ENCODE results near the gene HEBP2. TPM values are rescaled to one million over a fixed set of nuclear protein-coding genes. Genes with fewer than 3 reads are reported as not detected.
"Not testable (repeated sequence)": the region's sequence is repeated elsewhere in the genome, so short reads cannot be mapped to it uniquely, and the experiment has no call there.

HEBP2 gene, protein sequence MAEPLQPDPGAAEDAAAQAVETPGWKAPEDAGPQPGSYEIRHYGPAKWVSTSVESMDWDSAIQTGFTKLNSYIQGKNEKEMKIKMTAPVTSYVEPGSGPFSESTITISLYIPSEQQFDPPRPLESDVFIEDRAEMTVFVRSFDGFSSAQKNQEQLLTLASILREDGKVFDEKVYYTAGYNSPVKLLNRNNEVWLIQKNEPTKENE
- total RNA-seq: 35.8 and 46.3 TPM in 2 replicates

DNA sequence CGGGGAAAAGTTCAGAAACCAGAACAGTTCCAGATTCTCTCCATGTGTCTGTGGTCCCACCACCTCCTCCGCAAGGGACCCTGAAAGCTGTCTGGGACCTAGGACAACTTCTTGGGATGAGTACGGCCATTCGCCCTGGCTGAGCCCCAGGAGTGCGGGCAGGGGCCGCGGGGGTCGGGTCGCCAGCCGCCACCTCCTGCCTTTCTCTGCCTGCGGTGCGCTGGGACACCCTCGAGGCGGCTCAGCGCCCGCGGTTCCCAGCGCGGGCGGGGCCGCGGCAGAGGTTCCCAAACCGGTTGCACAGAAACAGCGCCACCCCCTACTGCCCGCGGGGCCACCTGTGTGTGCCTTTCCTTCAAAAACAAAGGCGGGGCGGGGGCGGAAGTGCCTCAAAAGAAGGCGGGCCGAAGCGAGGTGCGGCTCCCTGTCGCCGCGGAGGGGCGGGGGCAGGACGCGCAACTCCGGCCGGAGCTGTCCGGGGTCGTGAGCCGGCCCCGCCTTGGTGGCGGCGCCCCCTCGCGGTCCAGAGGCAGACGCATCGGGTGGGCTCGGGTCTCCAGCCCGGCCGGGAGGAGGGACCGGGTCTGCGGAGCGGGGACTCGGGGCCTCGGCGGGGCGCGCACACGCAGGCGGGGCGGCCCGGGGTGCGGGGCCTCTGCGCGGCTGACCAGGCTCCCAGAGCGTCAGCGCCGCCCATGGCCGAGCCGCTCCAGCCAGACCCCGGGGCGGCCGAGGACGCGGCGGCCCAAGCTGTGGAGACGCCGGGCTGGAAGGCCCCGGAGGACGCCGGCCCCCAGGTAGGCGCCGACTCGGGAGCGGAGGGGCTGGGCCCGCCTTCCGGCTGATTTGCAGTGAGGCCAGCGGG is at the start of gene HEBP2:
Gene HEBP2, plus strand, starts transcription at position 423 of the 865 bp plus-strand sequence. Its CDS starts 273 bp downstream, at position 696.
- DNase-seq: peak; percentile 91

DNA sequence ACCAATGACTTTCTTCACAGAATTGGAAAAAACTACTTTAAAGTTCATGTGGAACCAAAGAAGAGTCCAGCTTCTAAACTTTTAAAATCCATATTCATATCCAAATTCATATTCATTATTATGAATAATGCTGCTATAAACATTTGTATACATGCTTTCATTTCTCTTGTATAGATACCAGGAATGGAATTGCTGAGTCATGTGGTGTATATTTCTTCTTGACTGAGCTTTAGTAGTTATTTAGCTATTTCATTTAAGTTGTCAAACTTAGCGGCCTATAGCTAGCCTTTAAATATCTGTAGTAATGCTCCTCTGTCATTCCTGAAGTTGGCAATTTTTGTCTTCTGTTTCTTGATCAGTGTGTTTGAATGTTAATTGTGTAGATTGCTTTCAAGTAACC is 46.1 kb upstream of the HEBP2 start:
- no peak for DNase-seq

DNA sequence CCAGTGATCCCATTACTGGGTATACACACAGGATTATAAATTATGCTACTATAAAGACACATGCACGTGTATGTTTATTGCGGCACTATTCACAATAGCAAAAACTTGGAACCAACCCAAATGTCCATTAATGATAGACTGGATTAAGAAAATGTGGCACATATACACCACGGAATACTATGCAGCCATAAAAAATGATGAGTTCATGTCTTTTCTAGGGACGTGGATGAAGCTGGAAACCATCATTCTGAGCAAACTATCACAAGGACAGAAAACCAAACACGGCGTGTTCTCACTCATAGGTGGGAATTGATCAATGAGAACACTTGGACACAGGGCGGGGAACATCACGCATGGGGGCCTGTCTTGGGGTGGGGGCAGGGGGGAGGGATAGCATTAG is 35.3 kb upstream of the HEBP2 start:
- not testable (repeated sequence) for DNase-seq

DNA sequence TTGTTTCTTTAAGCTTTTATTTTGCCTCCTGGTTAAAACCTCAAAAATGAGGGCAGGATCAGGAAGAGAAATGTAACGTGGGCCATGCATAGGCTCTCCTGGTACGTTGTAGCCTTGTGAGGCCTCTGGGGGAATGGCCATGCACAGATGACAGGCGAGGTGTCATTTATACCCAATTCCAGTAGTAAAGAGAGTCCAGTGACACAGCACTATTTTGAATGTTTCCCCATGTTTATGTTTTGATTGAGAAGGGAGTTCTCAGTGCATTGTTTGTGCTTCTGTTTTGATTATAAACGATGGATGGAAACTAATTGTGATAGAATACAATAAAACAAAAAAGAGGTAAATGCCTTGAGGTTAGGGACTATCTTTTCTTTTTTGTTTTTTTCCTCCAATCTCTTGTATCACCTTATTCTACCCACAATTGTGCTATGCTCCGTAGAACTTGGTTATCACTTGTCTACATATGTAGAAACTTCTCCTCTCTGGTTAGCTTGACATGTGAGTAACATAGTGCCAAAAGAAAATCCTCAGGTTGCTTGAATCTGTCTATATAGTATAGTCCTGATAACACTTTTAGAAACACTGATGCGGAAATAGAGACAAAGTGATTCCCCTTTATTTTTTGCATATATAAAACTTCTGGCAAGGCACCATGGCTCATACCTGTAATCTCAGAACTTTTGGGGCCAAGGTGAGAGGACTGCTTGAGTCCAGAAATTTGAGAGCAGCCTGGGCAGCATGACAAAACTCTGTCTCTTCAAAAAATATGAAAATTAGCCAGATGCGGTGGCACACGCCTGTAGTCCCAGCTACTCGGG is 33.2 kb upstream of the HEBP2 start:
- no peak for DNase-seq

DNA sequence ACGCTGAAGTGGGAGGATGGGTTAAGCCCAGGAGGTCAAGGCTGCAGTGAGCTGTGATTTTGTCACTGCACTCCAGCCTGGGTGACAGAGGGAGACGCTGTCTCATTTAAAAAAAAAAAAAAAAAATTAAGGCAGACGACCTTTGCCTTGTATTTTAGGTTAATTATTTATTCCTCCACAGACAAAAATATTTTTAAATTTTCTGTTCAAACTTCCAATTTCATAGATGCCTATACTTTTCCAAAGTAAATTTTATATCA is 32.6 kb upstream of the HEBP2 start:
- DNase-seq: no peak

DNA sequence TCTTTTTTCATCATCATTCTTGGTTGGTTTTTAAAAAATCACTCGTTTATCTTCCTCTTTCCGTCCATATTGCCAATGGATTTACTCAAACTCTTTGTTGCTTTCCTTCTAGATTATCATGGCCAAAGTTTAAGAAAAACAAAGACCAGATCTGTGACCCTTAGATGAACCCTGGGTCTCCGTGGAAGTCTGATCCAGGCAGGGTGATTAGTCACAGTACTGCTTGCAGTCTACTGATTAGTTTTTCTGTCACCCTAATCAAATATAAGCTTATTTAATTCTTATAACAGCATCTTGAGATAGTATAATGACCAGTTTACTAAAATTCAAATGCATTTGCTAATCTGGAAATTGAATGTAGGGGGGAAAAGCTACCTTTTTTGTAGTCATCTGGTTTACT is 32.3 kb upstream of the HEBP2 start:
- peak; percentile 75 for DNase-seq

DNA sequence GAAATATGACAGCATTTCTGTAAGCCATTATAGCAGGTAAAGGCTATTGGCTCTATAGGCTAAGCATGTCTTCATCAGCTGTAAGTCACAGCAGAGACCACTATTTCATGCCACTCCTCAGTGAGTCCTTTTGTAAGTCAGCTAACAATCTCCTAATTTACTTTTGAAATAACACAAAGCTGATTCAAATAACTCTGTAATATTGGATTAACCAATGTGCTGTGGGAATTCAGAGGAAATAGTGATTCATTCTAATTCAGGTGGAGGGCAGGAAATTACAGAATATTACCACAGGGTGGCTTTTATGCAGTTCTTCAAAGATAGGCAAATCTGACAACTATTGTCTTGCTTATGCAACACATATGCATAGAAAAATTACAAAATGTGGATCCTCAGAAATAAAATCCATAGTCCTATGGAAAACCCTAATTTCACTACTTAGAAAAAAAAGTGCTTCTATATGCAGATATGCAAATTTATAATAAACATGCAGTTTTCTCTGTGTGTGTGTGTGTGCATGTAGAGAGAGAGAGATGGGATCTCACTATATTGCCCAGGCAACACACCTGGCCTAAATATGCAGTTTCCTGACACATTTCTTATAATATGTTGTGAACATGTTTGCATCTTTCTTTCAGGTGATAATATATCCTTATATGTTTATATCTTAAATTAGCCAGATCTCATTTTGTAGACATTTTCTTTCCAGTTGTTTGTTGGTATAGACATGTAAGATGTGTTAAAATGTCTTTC is 31.1 kb upstream of the HEBP2 start:
- DNase-seq: peak; percentile 78

DNA sequence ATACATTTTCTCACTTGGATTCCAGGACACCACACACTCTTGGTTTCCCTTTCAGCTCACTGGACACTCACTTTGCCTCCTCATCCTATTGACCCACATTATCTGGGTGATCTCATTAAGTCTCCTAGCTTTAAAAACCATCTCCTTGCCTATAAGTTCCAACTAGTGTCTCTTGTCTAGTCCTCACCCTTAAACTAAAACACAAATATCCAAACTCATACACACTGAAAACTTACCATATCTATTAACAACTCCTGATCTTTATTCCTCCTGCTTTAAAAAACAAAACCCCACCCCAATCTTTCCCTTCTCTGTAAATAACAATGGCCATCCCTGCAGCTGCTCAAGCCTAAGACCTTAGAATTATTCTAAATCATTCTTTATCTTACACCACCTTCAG is 29.8 kb upstream of the HEBP2 start:
- DNase-seq: no peak

DNA sequence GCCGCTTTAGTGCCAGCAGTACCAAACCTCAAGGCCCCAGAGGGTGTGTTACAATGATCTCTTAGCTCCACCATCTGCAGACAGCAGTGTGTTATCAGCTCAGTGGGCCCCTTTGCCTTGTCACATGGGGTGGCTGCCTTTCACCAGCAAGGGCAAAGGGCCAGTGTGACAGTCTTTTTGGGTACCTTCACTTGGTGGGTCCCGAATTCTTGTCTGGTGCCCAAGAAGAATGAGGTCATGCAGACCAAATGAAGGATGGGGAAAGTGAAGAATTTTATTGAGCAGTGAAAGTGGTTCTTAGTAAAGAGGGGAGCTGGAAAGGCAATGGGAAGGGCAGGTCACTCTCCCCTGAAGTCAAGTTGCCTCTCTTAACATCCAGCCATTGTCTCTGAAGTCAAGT is 29.2 kb upstream of the HEBP2 start:
- no peak for DNase-seq

DNA sequence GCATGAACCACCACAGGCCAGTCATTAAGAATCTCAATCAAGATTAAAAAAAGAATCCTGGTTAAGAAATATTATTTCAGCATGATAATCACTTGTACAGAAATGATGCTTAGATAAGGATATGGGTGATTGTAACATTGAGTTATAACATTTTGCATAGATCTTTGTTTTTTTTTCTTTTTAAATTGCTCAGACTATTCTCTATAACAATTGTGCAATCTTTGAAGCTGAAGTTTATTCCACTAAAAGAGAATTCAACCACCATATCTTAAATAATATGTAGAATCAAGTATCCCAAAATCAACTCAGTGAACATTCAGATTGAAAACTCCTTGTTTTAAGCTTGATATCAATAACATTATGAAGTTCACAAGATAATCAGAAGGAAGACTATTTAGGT is 27.0 kb upstream of the HEBP2 start:
- no peak for DNase-seq

DNA sequence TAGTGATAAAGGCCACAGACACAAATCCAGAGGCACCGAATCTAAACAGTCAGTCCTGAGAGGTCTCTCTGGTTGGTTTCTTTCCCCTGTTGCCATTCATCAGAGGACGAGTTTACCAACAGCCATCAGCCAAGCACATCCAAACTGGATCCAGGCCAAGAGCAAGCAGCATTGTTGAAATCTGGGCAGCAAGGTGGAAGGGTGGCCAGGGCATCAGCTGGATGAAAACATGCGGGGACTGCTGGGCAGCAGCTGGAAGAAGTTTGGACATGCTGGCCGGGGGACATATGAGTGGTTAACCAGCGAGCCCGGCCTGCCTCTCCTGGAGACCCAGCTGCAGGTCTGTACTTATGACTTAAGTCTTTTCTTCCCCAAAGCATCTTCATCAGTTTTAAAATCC is 26.2 kb upstream of the HEBP2 start, which contains the start of gene SMIM28:
Gene SMIM28, plus strand, starts transcription at position 62 of the 400 bp plus-strand sequence. Its CDS starts 168 bp downstream, at position 230.
- DNase-seq: no peak

DNA sequence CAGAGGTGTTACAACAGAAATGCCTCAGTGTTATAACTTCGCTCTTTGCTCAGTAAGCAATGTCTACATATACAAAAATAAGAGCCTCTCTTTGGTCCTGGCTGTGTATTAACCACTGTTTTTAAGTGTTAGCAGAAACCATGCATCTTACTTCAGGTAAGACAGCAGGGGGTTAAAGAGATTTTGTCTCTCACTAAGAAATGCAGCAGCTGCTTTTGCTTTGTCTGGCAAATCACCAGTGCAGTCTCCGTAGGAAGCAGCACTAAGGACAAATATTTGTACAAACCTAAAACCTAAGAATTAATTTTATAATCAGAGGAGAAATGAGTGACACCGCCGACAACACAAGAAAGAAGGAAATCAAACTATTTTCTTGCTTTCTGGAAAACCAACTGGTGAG is 25.6 kb upstream of the HEBP2 start:
- no peak for DNase-seq

DNA sequence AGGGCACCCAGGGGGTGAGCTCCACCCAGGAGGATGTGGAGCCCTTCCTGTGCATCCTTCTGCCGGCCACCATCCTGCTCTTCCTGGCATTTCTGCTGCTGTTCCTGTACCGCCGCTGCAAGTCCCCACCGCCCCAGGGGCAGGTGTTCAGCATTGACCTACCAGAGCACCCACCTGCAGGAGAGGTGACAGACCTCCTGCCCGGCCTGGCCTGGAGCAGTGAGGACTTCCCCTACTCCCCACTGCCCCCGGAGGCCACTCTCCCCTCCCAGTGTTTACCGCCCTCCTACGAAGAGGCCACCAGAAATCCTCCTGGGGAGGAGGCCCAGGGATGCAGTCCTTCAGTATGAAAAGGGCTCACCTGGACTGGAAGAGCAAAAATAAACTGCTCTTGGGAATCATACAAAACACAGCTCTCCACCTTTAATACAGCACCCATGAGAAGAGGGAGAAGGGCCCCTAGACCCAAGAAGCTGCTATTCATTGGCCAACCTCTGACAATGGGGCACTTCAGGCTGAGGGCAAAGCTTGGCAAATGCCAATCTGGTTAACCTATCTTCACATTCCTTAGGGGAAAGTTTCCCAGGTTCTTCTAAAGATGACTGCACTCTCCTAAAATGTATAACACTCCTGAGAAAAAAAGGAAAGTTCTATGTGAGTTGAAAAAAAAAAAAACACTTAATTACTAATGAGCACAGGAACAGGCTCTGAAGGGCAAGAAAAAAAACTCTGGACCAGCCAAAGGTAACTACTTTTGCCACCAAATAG is 21.3 kb upstream of the HEBP2 start:
- no peak for DNase-seq

DNA sequence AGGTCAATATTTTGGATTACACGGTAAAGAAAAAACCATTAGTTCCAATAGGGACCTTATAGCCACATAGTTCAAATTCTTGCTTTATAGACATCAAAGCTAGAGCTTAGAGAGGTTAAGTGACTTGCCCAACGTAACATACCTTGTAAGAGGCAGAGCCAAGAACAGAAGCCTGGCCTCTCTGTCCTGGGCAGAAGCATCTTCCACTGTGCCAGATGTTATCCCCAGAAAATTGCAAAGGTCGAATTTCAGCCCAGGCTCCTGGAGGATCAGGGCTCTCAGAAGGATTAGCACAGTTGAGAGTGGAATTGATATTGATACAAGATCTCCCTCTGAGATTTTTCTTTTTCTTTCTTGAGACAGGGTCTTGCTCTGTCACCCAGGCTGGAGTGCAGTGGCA is 20.2 kb upstream of the HEBP2 start:
- no peak for DNase-seq

DNA sequence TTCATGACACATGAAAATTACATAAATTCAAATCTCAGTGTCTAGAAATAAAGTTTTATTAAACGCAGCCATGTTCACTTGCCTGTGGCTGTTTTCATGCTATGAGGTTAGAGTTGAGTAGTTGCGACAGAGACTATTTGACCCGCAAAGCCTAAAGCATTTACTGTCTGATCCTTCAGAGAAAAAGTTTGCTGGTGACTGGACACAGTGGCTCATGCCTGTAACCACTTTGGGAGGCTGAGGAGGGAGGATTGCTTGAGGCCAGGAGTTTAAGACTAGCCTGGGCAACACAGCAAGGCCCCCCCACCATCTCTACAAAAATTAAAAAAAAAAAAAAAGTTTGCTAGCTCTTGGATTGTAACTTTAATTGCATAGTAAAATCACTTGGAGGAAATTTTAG is 17.1 kb upstream of the HEBP2 start:
- DNase-seq: no peak

DNA sequence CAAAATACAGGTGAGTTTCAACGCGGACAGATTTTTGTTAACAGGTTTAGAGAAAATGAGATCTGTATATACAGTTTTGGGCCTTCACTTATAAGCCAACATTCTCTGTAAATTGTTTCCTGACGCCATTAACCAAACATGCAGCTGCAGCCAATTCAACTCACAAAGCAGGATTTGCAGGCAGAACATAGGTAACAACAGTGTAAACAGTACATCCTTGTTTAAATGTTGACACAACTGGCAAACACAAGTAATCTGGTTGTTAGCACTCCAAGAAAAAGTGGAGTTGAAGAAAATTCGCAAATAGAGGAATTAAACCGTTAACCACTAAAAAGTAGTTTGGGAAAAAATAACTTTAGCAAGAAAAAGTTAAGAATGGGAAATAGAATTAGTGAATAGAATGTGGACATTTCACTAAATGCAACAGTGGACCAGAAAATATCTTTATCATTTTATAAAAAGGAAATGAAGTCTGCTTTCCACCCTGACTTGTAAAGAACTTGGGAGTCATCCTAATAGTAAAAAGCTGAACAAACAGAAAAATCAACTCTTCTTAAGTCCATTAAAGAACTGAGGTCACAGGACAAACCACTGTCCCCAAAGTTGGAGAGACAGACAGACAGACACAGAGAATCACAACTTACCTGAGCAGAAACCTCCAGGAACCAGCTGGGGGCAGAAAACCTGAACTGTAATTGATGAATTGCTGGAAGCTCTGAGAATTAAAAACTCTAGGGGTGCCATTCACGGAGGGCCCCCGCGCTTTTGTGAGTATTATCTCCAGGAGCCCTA is 16.2 kb upstream of the HEBP2 start:
- DNase-seq: no peak

DNA sequence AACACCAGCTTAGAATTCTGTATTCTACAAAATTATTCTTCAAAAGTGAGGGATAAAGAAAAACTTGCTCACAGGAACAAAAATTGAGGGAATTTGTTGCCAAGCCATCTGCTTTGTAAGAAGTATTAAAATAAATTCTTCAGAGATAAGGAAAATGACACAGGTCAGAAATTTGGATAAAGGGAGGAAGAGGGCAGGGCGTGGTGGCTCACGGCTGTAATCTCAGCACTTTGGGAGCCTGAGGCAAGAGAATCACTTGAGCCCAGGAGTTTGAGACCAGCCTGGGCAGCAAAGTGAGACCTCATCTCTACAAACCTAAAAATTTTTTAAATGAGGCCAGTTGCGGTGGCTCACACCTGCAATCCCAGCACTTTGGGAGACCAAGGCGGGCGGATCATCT is 14.5 kb upstream of the HEBP2 start:
- DNase-seq: no peak

DNA sequence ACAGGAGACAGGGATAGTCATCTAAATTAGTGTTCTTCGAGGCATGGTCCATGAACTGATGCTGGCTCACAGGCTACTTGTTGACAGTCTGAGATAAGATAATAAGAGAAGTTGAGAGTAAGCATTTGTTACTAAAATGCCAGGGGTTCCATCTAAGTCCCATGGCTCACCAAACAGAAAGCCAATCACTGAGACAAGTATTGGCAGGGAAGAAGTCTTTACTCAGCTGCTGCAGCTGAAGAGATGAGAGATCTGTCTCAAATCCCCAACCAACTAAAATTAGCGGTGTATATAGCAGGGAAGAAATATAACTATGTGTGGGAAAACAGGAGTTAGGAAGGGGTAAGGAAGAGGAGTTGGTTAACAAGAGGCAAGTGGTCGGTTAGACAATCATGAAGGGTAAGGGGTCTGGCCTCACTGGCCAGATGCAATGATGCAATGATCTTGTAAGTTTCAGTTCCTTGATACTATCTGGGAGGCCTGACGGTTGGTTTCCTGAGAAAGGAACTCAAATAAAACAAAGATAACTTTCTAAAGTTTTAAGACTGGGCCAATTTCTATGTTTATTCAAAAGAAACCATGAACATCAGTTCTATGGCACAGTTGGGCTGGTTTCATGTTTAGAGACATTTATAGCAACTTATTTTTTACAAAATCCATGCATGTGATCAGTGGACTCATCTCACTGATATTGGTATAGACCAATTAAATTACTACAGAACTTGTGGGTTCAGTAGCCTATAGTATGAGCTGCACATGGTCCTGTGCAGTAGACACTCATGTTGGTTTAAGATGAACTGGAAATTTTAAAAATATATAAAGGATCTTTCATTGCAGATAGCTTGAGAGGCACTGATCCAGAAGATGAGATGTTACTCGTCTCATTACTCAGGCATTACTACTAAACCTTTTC is 9.9 kb upstream of the HEBP2 start:
- no peak for DNase-seq

DNA sequence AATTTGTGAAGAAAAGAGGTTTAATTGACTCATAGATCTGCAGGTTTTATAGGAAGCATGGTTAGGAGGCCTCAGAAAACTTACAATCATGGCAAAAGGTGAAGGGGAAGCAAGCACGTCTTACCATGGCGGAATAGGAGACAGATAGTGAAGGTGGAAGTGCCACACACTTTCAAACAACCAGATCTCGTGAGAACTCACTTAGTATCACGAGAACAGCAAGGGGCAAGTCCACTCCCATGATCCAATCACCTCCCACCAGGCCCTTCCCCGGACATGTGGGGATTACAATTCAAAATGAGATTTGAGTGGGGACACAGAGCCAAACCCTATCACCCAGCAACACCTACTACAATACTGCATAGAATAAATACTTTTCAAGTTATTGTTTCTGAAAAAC is 7.3 kb upstream of the HEBP2 start:
- no peak for DNase-seq
